Right lobe of liver (tissue), 6 donors: ENCODE measurements around the gene GRB2. TPM values are rescaled to one million over a fixed set of nuclear protein-coding genes. Genes with fewer than 3 reads are reported as not detected.

ENCODE experiments used
- ATAC-seq, 4 donors: fragments of 200-7000 bp; cut with Tn5 transposase; one replicate each; pipeline ENCODE4 v1.9.1; 2020; ENCODE audit warnings: mild to moderate bottlenecking in 4 of 4, moderate library complexity in 4 of 4
- DNase-seq, 3 donors: peaks; one replicate each; pipeline ENCODE4 v3.0.0-alpha.2; 2020
- H3K27ac ChIP-seq, 3 donors: fragments of 200-600 bp; one replicate each; pipeline ENCODE4 v1.8.0; 2022
- H3K27me3 ChIP-seq, 2 donors: fragments of 200-600 bp; one replicate each; pipeline ENCODE4 v1.8.0; 2022
- H3K36me3 ChIP-seq, 4 donors: fragments of 200-600 bp; sonication (generic) in 1 of 4; one replicate each; pipeline versions ENCODE4 v1.5.1 to v1.8.0; 2017 to 2022; ENCODE audit warnings: control low read depth in 1 of 4
- H3K4me1 ChIP-seq, 4 donors: fragments of 200-600 bp; sonication (generic) in 1 of 4; one replicate each; pipeline versions ENCODE4 v1.5.1 to v1.8.0; 2017 to 2022; ENCODE audit warnings: control low read depth in 1 of 4
- H3K4me3 ChIP-seq, 3 donors: fragments of 200-600 bp; one replicate each; pipeline ENCODE4 v1.8.0; 2022
- H3K9me3 ChIP-seq, 4 donors: fragments of 200-600 bp; sonication (generic) in 1 of 4; one replicate each; pipeline versions ENCODE4 v1.5.1 to v1.8.0; 2017 to 2022; ENCODE audit warnings: control low read depth in 1 of 4
- POLR2A ChIP-seq: fragments of 450-650 bp; IDR thresholded peaks from one replicate; pipeline ENCODE4 v1.6.1; 2017; ENCODE audit warnings: antibody characterized with exemption, mild to moderate bottlenecking
- WGBS: methylation state at CpG from one replicate; pipeline ENCODE4 v1.1.6; 2018; ENCODE audit warnings: low coverage, low lambda C conversion rate; ENCODE audit not compliant: insufficient coverage; ENCODE audit errors: missing lambda C conversion rate; 5-methylcytosine and 5-hydroxymethylcytosine counted together
- intact Hi-C, 2 donors: fragments of 100-400 bp; cut with DNase I; formaldehyde crosslinking; loops; one replicate each; pipeline versions ENCODE4 v1.11.2 to v1.14.1; 2022
- total RNA-seq, 6 experiments: library from RNA; depleted of rRNA in 2 of 6; stranded (reverse); fragments of >200 nt in 2 of 6; fragmentation: NEBNext Ultra II Directional in 3 of 6; extraction: Animal tissue kit (Norgen Biotek cat#: 25700) in 3 of 6; gene quantifications; one replicate each; pipeline versions ENCODE4 v1.1.0 to v1.2.4, GENCODE V29; 2016 to 2023
- TF ChIP-seq, protein P1 (sequence below), 4 donors: fragments of 200-600 bp in 3 of 4; fragments of 450-650 bp in 1 of 4; IDR thresholded peaks; one replicate each; pipeline versions ENCODE4 v1.5.1 to v1.8.0; 2016 to 2022; ENCODE audit warnings: antibody characterized with exemption in 4 of 4, mild to moderate bottlenecking in 2 of 4
- donor health status: DM: no; HTN: yes; CAD: no.
- donor health status: DM: no; HTN: no; CAD: no.
- donor health status: DM: no; HTN: no; CAD: no.
- donor health status: DM: no; HTN: yes; CAD: no.
- donor health status: DM: no; HTN: yes; CAD: no.

GRB2 gene
- total RNA-seq, 6 experiments from 2014 or later = 42.4 to 70.5 (median 53.8) TPM

DNA sequence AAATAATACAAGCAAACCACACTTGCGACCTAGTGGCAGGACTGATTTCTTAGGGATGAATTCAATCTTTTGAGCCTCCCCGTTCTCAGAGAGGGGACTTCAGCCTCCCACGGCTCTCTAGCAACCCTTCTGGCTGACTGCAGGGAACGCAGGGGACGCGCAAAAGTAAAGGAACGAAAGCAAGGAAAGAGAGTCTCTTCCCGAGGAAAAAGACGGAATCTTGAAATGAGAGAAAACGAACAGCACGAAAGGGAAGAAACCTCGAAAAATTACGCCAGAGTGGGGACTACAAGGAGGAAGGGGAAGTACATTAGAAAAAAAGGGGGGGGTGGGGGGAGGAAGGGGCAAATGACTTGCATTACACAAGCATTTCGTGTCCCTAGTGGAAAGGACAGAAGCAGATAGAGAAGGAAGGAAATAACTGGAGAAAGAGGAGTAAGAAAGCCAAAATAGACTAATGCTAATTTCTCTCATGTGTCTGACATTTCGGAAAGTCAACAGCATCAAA is 1.2 kb downstream of the GRB2 start:
- H3K9me3 ChIP-seq = no peaks in the 10 kb centered on the region
- H3K36me3 ChIP-seq = no peaks in the 10 kb centered on the region
- H3K4me1 ChIP-seq = peaks cover 0 to 17% (median 0%) of the 10 kb centered on the region in 4 donors
- intact Hi-C loops = no loop called here
- peak overlapping the region; percentile 90 to 97 (median 94) for H3K4me3 ChIP-seq
- DNase-seq (peak; percentile 54 to 62 (median 60)), ATAC-seq (peak; percentile 42 to 56 (median 45))
- TF ChIP-seq, protein P1, sequence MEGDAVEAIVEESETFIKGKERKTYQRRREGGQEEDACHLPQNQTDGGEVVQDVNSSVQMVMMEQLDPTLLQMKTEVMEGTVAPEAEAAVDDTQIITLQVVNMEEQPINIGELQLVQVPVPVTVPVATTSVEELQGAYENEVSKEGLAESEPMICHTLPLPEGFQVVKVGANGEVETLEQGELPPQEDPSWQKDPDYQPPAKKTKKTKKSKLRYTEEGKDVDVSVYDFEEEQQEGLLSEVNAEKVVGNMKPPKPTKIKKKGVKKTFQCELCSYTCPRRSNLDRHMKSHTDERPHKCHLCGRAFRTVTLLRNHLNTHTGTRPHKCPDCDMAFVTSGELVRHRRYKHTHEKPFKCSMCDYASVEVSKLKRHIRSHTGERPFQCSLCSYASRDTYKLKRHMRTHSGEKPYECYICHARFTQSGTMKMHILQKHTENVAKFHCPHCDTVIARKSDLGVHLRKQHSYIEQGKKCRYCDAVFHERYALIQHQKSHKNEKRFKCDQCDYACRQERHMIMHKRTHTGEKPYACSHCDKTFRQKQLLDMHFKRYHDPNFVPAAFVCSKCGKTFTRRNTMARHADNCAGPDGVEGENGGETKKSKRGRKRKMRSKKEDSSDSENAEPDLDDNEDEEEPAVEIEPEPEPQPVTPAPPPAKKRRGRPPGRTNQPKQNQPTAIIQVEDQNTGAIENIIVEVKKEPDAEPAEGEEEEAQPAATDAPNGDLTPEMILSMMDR (IDR thresholded peaks at IDR 0.05) = peak; percentile 64 to 72 (median 68)
- TF ChIP-seq POLR2A = no peak
- 0% methylated on average over 15 of the region's 15 CpGs for WGBS
- H3K27ac ChIP-seq = peak overlapping the region; percentile 66 to 91 (median 87)
- H3K27me3 ChIP-seq = no peaks in the 10 kb centered on the region

DNA sequence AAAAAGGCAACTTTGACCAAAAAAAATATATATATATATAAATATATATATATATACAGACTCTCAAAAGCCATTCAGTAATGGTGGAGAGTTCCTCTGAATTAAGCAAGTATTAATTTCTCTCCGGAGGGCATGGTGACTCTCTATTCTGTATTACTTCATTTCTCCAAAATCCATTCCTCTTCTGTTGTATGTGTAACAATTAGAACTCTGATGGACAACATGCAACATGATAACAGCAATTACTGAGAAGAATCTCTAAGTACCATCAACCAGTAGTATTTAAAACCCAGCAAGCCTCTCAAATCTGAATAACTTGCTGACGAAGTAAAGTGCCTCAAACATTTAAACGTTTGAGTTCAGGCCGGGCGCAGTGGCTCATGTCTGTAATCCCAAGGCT is 2.3 kb downstream of the GRB2 start:
- Histone ChIP-seq H3K27ac (peak overlapping the region in 2 of 3 donors; percentile 4 to 8), H3K4me3 (no peak overlapping the region), H3K4me1 (peaks cover 0 to 17% (median 0%) of the 10 kb centered on the region in 4 donors), H3K9me3 (no peaks in the 10 kb centered on the region), H3K36me3 (no peaks in the 10 kb centered on the region), H3K27me3 (no peaks in the 10 kb centered on the region)
- DNase-seq (no peak), ATAC-seq (no peak)
- TF ChIP-seq, protein P1 (IDR thresholded peaks at IDR 0.05) = no peak
- TF ChIP-seq POLR2A = no peak
- 74% methylated on average over 5 of the region's 5 CpGs for WGBS
- intact Hi-C loops = no loop called here

DNA sequence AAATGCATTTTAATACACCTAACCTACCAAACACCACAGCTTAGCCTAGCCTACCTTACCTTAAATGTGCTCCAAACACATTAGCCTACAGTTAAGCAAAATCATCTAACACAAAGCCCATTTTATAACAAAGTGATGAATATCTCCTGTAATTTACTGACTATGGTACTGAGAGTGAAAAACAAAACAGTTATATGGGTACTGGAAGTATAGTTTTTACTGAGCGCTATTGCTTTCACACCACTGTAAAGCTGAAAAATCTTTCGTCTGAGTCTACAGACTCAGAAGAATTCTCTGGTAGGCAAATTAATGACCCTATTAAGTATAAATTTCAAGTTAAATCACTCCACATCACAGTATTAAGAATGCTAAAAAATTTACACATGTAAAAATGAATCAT is 3.5 kb downstream of the GRB2 start:
- DNase-seq = no peak
- no peak for TF ChIP-seq POLR2A
- TF ChIP-seq, protein P1 (IDR thresholded peaks at IDR 0.05) = no peak
- Histone ChIP-seq H3K27ac (no peak overlapping the region), H3K4me1 (peaks cover 0 to 17% (median 0%) of the 10 kb centered on the region in 4 donors), H3K9me3 (no peaks in the 10 kb centered on the region), H3K4me3 (no peak overlapping the region), H3K36me3 (no peaks in the 10 kb centered on the region), H3K27me3 (no peaks in the 10 kb centered on the region)
- 71% methylated on average over 2 of the region's 2 CpGs for WGBS
- no peak for ATAC-seq
- intact Hi-C loops = no loop called here

DNA sequence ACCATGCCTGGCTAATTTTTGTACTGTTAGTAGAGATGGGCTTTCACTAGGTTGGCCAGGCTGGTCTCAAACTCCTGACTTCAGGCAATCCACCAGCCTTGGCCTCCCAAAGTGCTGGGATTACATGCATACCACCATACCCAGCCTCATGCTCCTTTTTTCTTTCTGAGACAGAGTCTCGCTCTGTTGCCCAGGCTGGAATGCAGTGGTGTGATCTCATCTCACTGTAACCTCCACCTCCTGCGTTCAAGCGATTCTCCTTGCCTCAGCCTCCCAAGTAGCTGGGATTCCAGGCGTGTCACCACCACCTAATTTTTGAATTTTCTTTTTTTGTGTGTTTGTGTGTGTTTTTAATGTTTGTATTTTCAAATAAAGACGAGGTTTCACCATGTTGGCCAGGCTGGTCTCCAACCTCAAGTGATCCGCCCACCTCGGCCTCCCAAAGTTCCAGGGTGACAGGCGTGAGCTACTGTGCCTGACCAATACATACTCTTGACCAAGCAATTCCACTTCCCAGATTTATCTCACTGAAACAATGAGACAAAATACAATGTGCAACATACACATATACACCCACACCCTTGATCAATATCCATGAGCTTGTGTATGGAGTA is 5.0 kb downstream of the GRB2 start:
- intact Hi-C loops = no loop called here
- WGBS = 87% methylated on average over 8 of the region's 8 CpGs
- no peak for ATAC-seq
- Histone ChIP-seq H3K4me3 (no peak overlapping the region), H3K9me3 (no peaks in the 10 kb centered on the region), H3K36me3 (no peaks in the 10 kb centered on the region), H3K27ac (no peak overlapping the region), H3K4me1 (peaks cover 0 to 18% (median 0%) of the 10 kb centered on the region in 4 donors), H3K27me3 (no peaks in the 10 kb centered on the region)
- DNase-seq = no peak
- TF ChIP-seq, protein P1 (IDR thresholded peaks at IDR 0.05) = no peak
- no peak for TF ChIP-seq POLR2A
